K562 (cell line): ENCODE data around the gene ADM5. TPM values are rescaled to one million over a fixed set of nuclear protein-coding genes. Genes with fewer than 3 reads are reported as not detected.
A peak's percentile ranks its signal among the peaks of the same experiment; 100 is the strongest.

Experiments used
- ATAC-seq: fragments of 200-7000 bp; cut with Tn5 transposase; 3 replicates; pipeline ENCODE4 v1.9.1; 2020; ENCODE audit warnings: moderate library complexity
- BruUV-seq: library from RNA; stranded (reverse); fragments of 400-500 nt; replicated peaks from 2 replicates; lab custom pipeline; 2021; lab: Mats Ljungman, UMichigan
- CTCF ChIA-PET: fragments of 300-600 bp; formaldehyde crosslinking; extraction: SDS; loops from one replicate; lab custom pipeline; 2021; ENCODE audit warnings: low intra/inter-chr PET ratio; lab: Yijun Ruan, JAX
- POLR2A ChIA-PET: fragments of 300-600, 350-650 bp; sonication (Branson Sonifier 250); formaldehyde crosslinking; extraction: SDS; loops from one replicate; lab custom pipeline; 2021; ENCODE audit warnings: antibody characterized with exemption, inconsistent platforms; lab: Yijun Ruan, JAX
- DNase-seq, 4 experiments: peaks; one replicate each; pipeline versions ENCODE4 v3.0.0 to v3.0.0-alpha.2; 2011 to 2018; ENCODE audit warnings: low spot score in 3 of 4, mixed read lengths in 3 of 4; ENCODE audit errors: extremely low read depth in 1 of 4
- FAIRE-seq: peaks from 2 replicates; lab custom pipeline; 2011; peaks lifted over from hg19 to GRCh38; lab: Jason Lieb, UNC
- H2AFZ ChIP-seq: 2 replicates; pipeline ENCODE4 v1.6.0; 2011; ENCODE audit warnings: low read depth, low read length, control low read depth, inconsistent platforms
- H3K27ac ChIP-seq: fragments of 200-600 bp; 3 replicates; pipeline ENCODE4 v1.8.0; 2011; ENCODE audit warnings: low read depth, mild to moderate bottlenecking, control low read depth, inconsistent platforms, low read length, moderate library complexity, mixed read lengths; ENCODE audit errors: extremely low read depth
- H3K27me3 ChIP-seq, 2 experiments: fragments of 300-600 bp in 1 of 2; 2 replicates in 1 of 2; 3 replicates in 1 of 2; pipeline versions ENCODE4 v1.6.0 to v1.8.0; 2011; ENCODE audit warnings: inconsistent platforms in 2 of 2, low read length in 2 of 2, mild to moderate bottlenecking in 1 of 2, mixed read lengths in 1 of 2, moderate library complexity in 1 of 2; ENCODE audit not compliant: control insufficient read depth in 2 of 2, insufficient read depth in 2 of 2
- H3K36me3 ChIP-seq: fragments of 300-600 bp; 3 replicates; pipeline ENCODE4 v1.8.0; 2011; ENCODE audit warnings: mild to moderate bottlenecking, low read length, inconsistent platforms; ENCODE audit not compliant: control insufficient read depth, insufficient read depth
- H3K4me1 ChIP-seq, 2 experiments: fragments of 200-600 bp in 1 of 2; replicated peaks in 1 of 2; 2 replicates in 1 of 2; 3 replicates in 1 of 2; pipeline versions ENCODE4 v1.5.1 to v1.8.0; 2011; ENCODE audit warnings: inconsistent platforms in 2 of 2, low read length in 2 of 2, mild to moderate bottlenecking in 1 of 2, mixed read lengths in 1 of 2, moderate library complexity in 1 of 2; ENCODE audit not compliant: control insufficient read depth in 2 of 2, insufficient read depth in 2 of 2
- H3K4me2 ChIP-seq: 2 replicates; pipeline ENCODE4 v1.6.1; 2011; ENCODE audit warnings: low read length, control low read depth, inconsistent platforms, mixed read lengths; ENCODE audit not compliant: insufficient read depth
- H3K4me3 ChIP-seq: fragments of 200-600 bp; sonication (generic), shearing (Covaris generic); 2 replicates; pipeline ENCODE4 v1.5.1; 2016; ENCODE audit warnings: control low read depth, inconsistent platforms
- H3K79me2 ChIP-seq: fragments of 200-600 bp; 3 replicates; pipeline ENCODE4 v1.8.0; 2011; ENCODE audit warnings: low read length, inconsistent platforms; ENCODE audit not compliant: control insufficient read depth, insufficient read depth
- H3K9ac ChIP-seq, 2 experiments: 2 replicates each; pipeline versions ENCODE4 v1.6.0 to v1.6.1; 2011; ENCODE audit warnings: low read depth in 2 of 2, low read length in 2 of 2, control low read depth in 1 of 2, inconsistent platforms in 1 of 2, mild to moderate bottlenecking in 1 of 2, mixed read lengths in 1 of 2; ENCODE audit not compliant: insufficient read depth in 1 of 2
- H3K9me1 ChIP-seq: one replicate; pipeline ENCODE4 v1.6.0; 2011; ENCODE audit warnings: inconsistent platforms, mild to moderate bottlenecking, low read length, moderate library complexity; ENCODE audit not compliant: control insufficient read depth, insufficient read depth
- H3K9me3 ChIP-seq: replicated peaks from 2 replicates; pipeline ENCODE4 v1.5.1; 2011; ENCODE audit warnings: low read depth, low read length, inconsistent platforms; ENCODE audit not compliant: control insufficient read depth, insufficient read depth
- H4K20me1 ChIP-seq: replicated peaks from 2 replicates; pipeline ENCODE4 v1.6.1; 2011; ENCODE audit warnings: low read length, inconsistent platforms, mixed read lengths; ENCODE audit not compliant: control insufficient read depth, insufficient read depth
- E2F6 ChIP-seq, 2 experiments: IDR thresholded peaks; 2 replicates each; pipeline ENCODE4 v1.6.1; 2011; ENCODE audit warnings: borderline replicate concordance in 1 of 2, control low read depth in 1 of 2, low read depth in 1 of 2, low read length in 1 of 2, mild to moderate bottlenecking in 1 of 2, mixed read lengths in 1 of 2, moderate library complexity in 1 of 2; ENCODE audit not compliant: insufficient read depth in 1 of 2, insufficient read length in 1 of 2, poor library complexity in 1 of 2, severe bottlenecking in 1 of 2; ENCODE audit errors: extremely low read depth in 1 of 2
- MTA3 ChIP-seq: fragments of 450-650 bp; formaldehyde crosslinking; IDR thresholded peaks from 2 replicates; pipeline ENCODE4 v1.6.1; 2017; ENCODE audit warnings: mild to moderate bottlenecking, borderline replicate concordance
- POLR2G ChIP-seq: fragments of 200-400 bp; formaldehyde crosslinking; IDR thresholded peaks from 2 replicates; pipeline ENCODE4 v1.6.1; 2017; ENCODE audit warnings: low read depth, mild to moderate bottlenecking, antibody characterized with exemption, low read length, moderate library complexity
- PRDM10 ChIP-seq: fragments of 450-650 bp; IDR thresholded peaks from 2 replicates; pipeline ENCODE4 v1.6.1; 2018; ENCODE audit not compliant: partially characterized antibody
- RBFOX2 ChIP-seq: fragments of 200-400 bp; formaldehyde crosslinking; IDR thresholded peaks from 2 replicates; pipeline ENCODE4 v1.6.1; 2017; ENCODE audit warnings: low read depth, mild to moderate bottlenecking, low read length, moderate library complexity
- RBM25 ChIP-seq: fragments of 200-400 bp; formaldehyde crosslinking; IDR thresholded peaks from 2 replicates; pipeline ENCODE4 v1.6.1; 2018; ENCODE audit warnings: low read length, low read depth, moderate library complexity; ENCODE audit not compliant: severe bottlenecking
- TAF7 ChIP-seq: fragments of 450-650 bp; IDR thresholded peaks from 2 replicates; pipeline ENCODE4 v1.6.1; 2016; ENCODE audit warnings: missing genetic modification characterization, missing compliant biosample characterization
- TFAP4 ChIP-seq: sonication (generic); formaldehyde crosslinking; IDR thresholded peaks from 2 replicates; pipeline ENCODE4 v1.8.0; 2022; ENCODE audit warnings: missing genetic modification reagents, mild to moderate bottlenecking, moderate library complexity, borderline replicate concordance
- ZNF124 ChIP-seq: sonication (generic); formaldehyde crosslinking; IDR thresholded peaks from 2 replicates; pipeline ENCODE4 v1.8.1; 2022; ENCODE audit warnings: missing genetic modification reagents
- WGBS: fragments of 100-300 bp; shearing (Covaris generic); methylation state at CpG from one replicate; pipeline ENCODE4 v1.1.6; 2016; ENCODE audit warnings: low coverage, mixed read lengths; ENCODE audit not compliant: insufficient coverage; ENCODE audit errors: missing lambda C conversion rate; 5-methylcytosine and 5-hydroxymethylcytosine counted together
- in situ Hi-C: fragments of 300-500 bp; cut with MboI; formaldehyde crosslinking; loops from 4 replicates; pipeline ENCODE4 v1.15.0; 2018; ENCODE audit warnings: inconsistent platforms, mixed read lengths
- intact Hi-C: fragments of 100-400 bp; cut with micrococcal nuclease; formaldehyde crosslinking; loops from 2 replicates; pipeline ENCODE4 v1.14.2; 2022
- polyA plus RNA-seq, 8 experiments: library from polyadenylated mRNA; depleted of rRNA in 4 of 8; stranded (reverse) in 5 of 8; unstranded in 3 of 8; fragments of >200 nt; fragmentation: Nextera tagmentation in 2 of 8; fragmentation: Illumina TruSeq in 1 of 8; extraction: Ambion mirVana in 2 of 8; extraction: Trizol in 1 of 8; gene quantifications; 2 replicates each; pipeline versions ENCODE4 v1.2.1 to v1.2.3, GENCODE V29; 2011 to 2014; ENCODE audit warnings: inconsistent platforms in 1 of 8, missing spikeins in 1 of 8
- total RNA-seq, 7 experiments: library from RNA; depleted of rRNA in 6 of 7; stranded (reverse); fragments of >200 nt in 6 of 7; fragmentation: Illumina TruSeq in 2 of 7; extraction: Trizol in 2 of 7; gene quantifications; 2 replicates each; pipeline versions ENCODE4 v1.2.1 to v1.2.3, GENCODE V29; 2011 to 2021; ENCODE audit warnings: low replicate concordance in 1 of 7

Gene ADM5
- total and polyA plus RNA-seq, 9 of the 15 experiments (the other 6 are each of a cell fraction or from before 2014, with no cell fraction given), result 0.13 to 8.4 (median 2.0) TPM; not detected in 1

- no peak overlapping the region for H3K27ac ChIP-seq
Observed at GRCh38 chr19:49690079-49690655, 773 bp downstream of the ADM5 start.

DNA sequence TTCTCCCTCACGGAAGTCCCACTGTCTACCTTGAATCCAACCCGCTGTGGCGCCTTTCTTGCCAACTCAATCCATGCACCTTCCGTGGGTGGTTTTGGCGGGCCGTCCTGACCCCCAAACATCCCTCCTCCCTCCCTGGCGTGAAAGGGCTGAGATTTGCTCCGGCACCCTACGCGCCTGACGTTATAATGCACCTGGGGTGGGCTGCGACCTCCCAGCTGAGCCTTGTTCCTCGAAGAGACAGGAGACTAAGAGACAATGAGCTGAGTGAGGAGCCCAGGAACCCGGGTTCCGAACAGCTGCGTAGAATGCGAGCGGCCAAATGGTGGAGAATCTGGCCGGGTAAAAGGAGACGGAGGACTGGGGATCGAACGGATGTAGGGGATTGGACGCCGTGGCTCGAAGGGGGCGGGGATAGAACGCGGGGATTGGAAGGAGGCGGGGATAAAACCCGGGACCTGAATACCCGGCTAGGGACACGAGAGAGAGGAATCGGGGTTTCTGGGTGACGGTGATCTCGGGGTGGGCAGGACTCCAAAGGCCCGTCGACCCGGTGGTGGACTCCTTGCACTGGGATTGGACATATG lies 1.4 kb downstream of the ADM5 start, which contains the start of gene CPT1C:
Gene CPT1C (plus strand): TSS at position 461 of the 587 bp plus-strand sequence. CDS start 1,137 bp downstream, outside the sequence.
- Histone ChIP-seq H2AFZ (no peak within 1 kb of the TSS), H3K27me3 (no peaks in the 10 kb centered on the region), H3K36me3 (peaks cover 36% of the 10 kb centered on the region; the same call in 2 of the 3 replicates), H3K4me3 (no peak within 1 kb of the TSS), H3K9me3 (no peaks in the 10 kb centered on the region), H3K4me2 (no peak within 1 kb of the TSS), H3K27ac (no peak within 1 kb of the TSS), H3K79me2 (no peaks in the 10 kb centered on the region), H4K20me1 (no peaks in the 10 kb centered on the region), H3K4me1 (peaks cover 0 to 54% of the 10 kb centered on the region in 2 experiments; a peak in 2 of 5 replicates), H3K9me1 (no peaks in the 10 kb centered on the region), H3K9ac (no peak within 1 kb of the TSS)
- WGBS, result 83% methylated on average over 33 of the region's 38 CpGs
- ChIA-PET POLR2A (no interaction called here), CTCF (no interaction called here)
- in situ Hi-C loops (no loop called here), intact Hi-C loops (no loop called here)
- FAIRE-seq (no peak), DNase-seq (no peak), ATAC-seq (no peak)
- BruUV-seq, result no TSS peak
- TF ChIP-seq PRDM10 (no peak), TAF7 (no peak), MTA3 (no peak), ZNF124 (CRISPR knock-in tag) (no peak), TFAP4 (no peak), E2F6 (IDR thresholded peaks at IDR 0.05; ENCODE audit: borderline replicate concordance in 1 of 2, extremely low read depth in 1 of 2, insufficient read depth in 1 of 2, insufficient read length in 1 of 2, low read depth in 1 of 2, low read length in 1 of 2, poor library complexity in 1 of 2, severe bottlenecking in 1 of 2) (no peak)

More at GRCh38 chr19:49690079-49690655, 773 bp downstream of the ADM5 start:
- Histone ChIP-seq H3K9ac (no peak overlapping the region), H3K79me2 (no peaks in the 10 kb centered on the region), H3K4me1 (peaks cover 0 to 57% of the 10 kb centered on the region in 2 experiments; a peak in 2 of 5 replicates), H3K9me1 (no peaks in the 10 kb centered on the region), H3K27me3 (no peaks in the 10 kb centered on the region), H3K4me3 (no peak overlapping the region), H3K4me2 (no peak overlapping the region), H3K9me3 (no peaks in the 10 kb centered on the region), H2AFZ (no peak overlapping the region), H4K20me1 (no peaks in the 10 kb centered on the region), H3K36me3 (peaks cover 42% of the 10 kb centered on the region; the same call in 2 of the 3 replicates)
- no peak for FAIRE-seq
- ATAC-seq, result no peak
- intact Hi-C loops, result no loop called here
- BruUV-seq, result no TSS peak
- peak; percentile 35 for TF ChIP-seq POLR2G
- TF ChIP-seq RBM25, result no peak
- TF ChIP-seq RBFOX2, result peak; percentile 5; the same call in 1 of the 2 replicates
- CTCF ChIA-PET, result no interaction called here
- in situ Hi-C loops, result no loop called here
- no peak for DNase-seq
- 93% methylated on average over 27 of the region's 39 CpGs for WGBS
- POLR2A ChIA-PET, result interaction anchor here (1.5 kb wide), 1 partner anchor 14 kb away, joined by 4 read pairs; no protein-coding TSS in a partner anchor
